HCT116 (cell line): ENCODE measurements around the gene PHF20. TPM values are rescaled to one million over a fixed set of nuclear protein-coding genes. Genes with fewer than 3 reads are reported as not detected.

Experiments
- ATAC-seq: fragments of 200-7000 bp; cut with Tn5 transposase; 2 replicates; pipeline ENCODE4 v1.9.1; 2020; ENCODE audit warnings: mild to moderate bottlenecking, moderate library complexity
- BruUV-seq: library from RNA; stranded (reverse); fragments of 400-500 nt; replicated peaks from 2 replicates; lab custom pipeline; 2021; lab: Mats Ljungman, UMichigan
- CTCF ChIA-PET: fragments of 300-600 bp; sonication (Branson Sonifier 250); formaldehyde crosslinking; loops from one replicate; lab custom pipeline; 2021; ENCODE audit warnings: antibody characterized with exemption; lab: Charles Lee
- POLR2A ChIA-PET: fragments of 300-600, 350-600 bp; sonication (Branson Sonifier 250); formaldehyde crosslinking; loops from one replicate; lab custom pipeline; 2021; ENCODE audit warnings: antibody characterized with exemption; lab: Charles Lee
- RAD21 ChIA-PET, 2 experiments: fragments of 300-600 bp; sonication (Branson Sonifier 250); formaldehyde crosslinking; loops; one replicate each; lab custom pipeline; 2023; ENCODE audit warnings: low total read pairs in 2 of 2; ENCODE audit not compliant: uncharacterized antibody in 2 of 2, unreplicated experiment in 2 of 2, low non-redundant PET in 1 of 2; lab: Charles Lee
- DNase-seq: peaks from one replicate; pipeline ENCODE4 v3.0.0-alpha.2; 2010; ENCODE audit warnings: low read depth, low spot score
- H2AFZ ChIP-seq: fragments of 200-600 bp; shearing (Covaris generic), sonication (generic); 2 replicates; pipeline ENCODE4 v1.6.1; 2017; ENCODE audit warnings: low read depth, mixed run types, mixed read lengths, antibody characterized with exemption, low read length; ENCODE audit not compliant: poor library complexity, severe bottlenecking
- H3K27ac ChIP-seq: 2 replicates; pipeline ENCODE4 v1.5.1; 2012; ENCODE audit warnings: low read depth, low read length
- H3K27me3 ChIP-seq: fragments of 200-600 bp; sonication (generic); 2 replicates; pipeline ENCODE4 v1.6.1; 2016; ENCODE audit warnings: mixed run types, low read length, mixed read lengths; ENCODE audit not compliant: insufficient read depth
- H3K36me3 ChIP-seq, 2 experiments: fragments of 200-500 bp in 1 of 2; fragments of 200-600 bp in 1 of 2; sonication (Bioruptor generic) in 1 of 2; sonication (generic) in 1 of 2; 2 replicates each; pipeline versions ENCODE4 v1.5.1 to v1.6.1; 2014 to 2016; ENCODE audit warnings: low read length in 2 of 2, inconsistent platforms in 1 of 2, mixed read lengths in 1 of 2, mixed run types in 1 of 2; ENCODE audit not compliant: insufficient read depth in 2 of 2, control insufficient read depth in 1 of 2
- H3K4me1 ChIP-seq, 2 experiments: fragments of 200-600 bp in 1 of 2; sonication (generic) in 1 of 2; 2 replicates each; pipeline versions ENCODE4 v1.5.1 to v1.6.1; 2012 to 2017; ENCODE audit warnings: low read length in 2 of 2, inconsistent platforms in 1 of 2, mild to moderate bottlenecking in 1 of 2, mixed read lengths in 1 of 2, mixed run types in 1 of 2, moderate library complexity in 1 of 2; ENCODE audit not compliant: insufficient read depth in 2 of 2, control insufficient read depth in 1 of 2
- H3K4me2 ChIP-seq: fragments of 200-600 bp; sonication (generic); 2 replicates; pipeline ENCODE4 v1.6.1; 2017; ENCODE audit warnings: mixed run types, low read length, mixed read lengths
- H3K4me3 ChIP-seq, 2 experiments: fragments of 200-600 bp in 1 of 2; sonication (generic) in 1 of 2; replicated peaks in 1 of 2; 2 replicates each; pipeline ENCODE4 v1.5.1; 2011 to 2016; ENCODE audit warnings: low read length in 2 of 2, control low read depth in 1 of 2, low read depth in 1 of 2, mild to moderate bottlenecking in 1 of 2, mixed read lengths in 1 of 2, mixed run types in 1 of 2
- H3K79me2 ChIP-seq: fragments of 200-600 bp; sonication (generic); 2 replicates; pipeline ENCODE4 v1.6.1; 2017; ENCODE audit warnings: mild to moderate bottlenecking, mixed run types, low read length, moderate library complexity, mixed read lengths; ENCODE audit not compliant: insufficient read depth
- H3K9ac ChIP-seq: fragments of 200-600 bp; sonication (generic); 2 replicates; pipeline ENCODE4 v1.6.1; 2016; ENCODE audit warnings: low read length, mixed read lengths
- H3K9me2 ChIP-seq: fragments of 200-600 bp; sonication (generic), shearing (Covaris generic); 2 replicates; pipeline ENCODE4 v1.6.1; 2017; ENCODE audit warnings: mixed run types, mild to moderate bottlenecking, moderate library complexity; ENCODE audit not compliant: insufficient read depth
- H3K9me3 ChIP-seq, 2 experiments: fragments of 200-500 bp in 1 of 2; fragments of 200-600 bp in 1 of 2; sonication (Bioruptor generic) in 1 of 2; sonication (generic) in 1 of 2; 2 replicates each; pipeline ENCODE4 v1.6.1; 2014 to 2017; ENCODE audit warnings: low read length in 2 of 2, mixed read lengths in 2 of 2, inconsistent platforms in 1 of 2, low read depth in 1 of 2, mild to moderate bottlenecking in 1 of 2, mixed run types in 1 of 2, moderate library complexity in 1 of 2; ENCODE audit not compliant: control insufficient read depth in 1 of 2, insufficient read depth in 1 of 2
- H4K20me1 ChIP-seq: fragments of 200-600 bp; sonication (generic), shearing (Covaris generic); 2 replicates; pipeline ENCODE4 v1.6.1; 2017; ENCODE audit warnings: mixed run types, mild to moderate bottlenecking, moderate library complexity; ENCODE audit not compliant: insufficient read depth
- CBX3 ChIP-seq: IDR thresholded peaks from 2 replicates; pipeline ENCODE4 v1.6.1; 2012; ENCODE audit warnings: low read depth
- CEBPB ChIP-seq: IDR thresholded peaks from 2 replicates; pipeline ENCODE4 v1.6.1; 2012; ENCODE audit warnings: low read depth
- CTCF ChIP-seq, 3 experiments: fragments of 200-600 bp in 1 of 3; sonication (generic) in 1 of 3; IDR thresholded peaks in 2 of 3; conservative IDR thresholded peaks in 1 of 3; 2 replicates each; pipeline ENCODE4 v1.5.1; 2012 to 2017; ENCODE audit warnings: low read depth in 2 of 3, low read length in 2 of 3, antibody characterized with exemption in 1 of 3, borderline replicate concordance in 1 of 3, control low read depth in 1 of 3, mild to moderate bottlenecking in 1 of 3, mixed read lengths in 1 of 3, mixed run types in 1 of 3, moderate library complexity in 1 of 3; ENCODE audit not compliant: insufficient read depth in 1 of 3
- ELF1 ChIP-seq: IDR thresholded peaks from 2 replicates; pipeline ENCODE4 v1.6.1; 2012; ENCODE audit warnings: low read depth, borderline replicate concordance
- EZH2 ChIP-seq: fragments of 200-600 bp; sonication (generic); IDR thresholded peaks from 2 replicates; pipeline ENCODE4 v1.6.1; 2017; ENCODE audit warnings: antibody characterized with exemption, mixed run types
- EZH2phosphoT487 ChIP-seq: fragments of 200-600 bp; IDR thresholded peaks from 2 replicates; pipeline ENCODE4 v1.6.1; 2018; ENCODE audit warnings: antibody characterized with exemption, borderline replicate concordance
- JUND ChIP-seq: IDR thresholded peaks from 2 replicates; pipeline ENCODE4 v1.6.1; 2012
- TCF7L2 ChIP-seq: IDR thresholded peaks from 2 replicates; pipeline ENCODE4 v1.7.0; 2011; ENCODE audit warnings: borderline replicate concordance, inconsistent platforms; ENCODE audit not compliant: insufficient read depth, insufficient read length; ENCODE audit errors: extremely low read depth
- YY1 ChIP-seq: IDR thresholded peaks from 2 replicates; pipeline ENCODE4 v1.6.1; 2011; ENCODE audit warnings: low read length, low read depth, moderate library complexity, mild to moderate bottlenecking; ENCODE audit not compliant: insufficient replicate concordance; ENCODE audit errors: extremely low read depth
- ZNF274 ChIP-seq: fragments of 200-500 bp; sonication (Bioruptor generic); IDR thresholded peaks from 2 replicates; pipeline ENCODE4 v1.6.1; 2014; ENCODE audit warnings: mild to moderate bottlenecking, low read depth, low read length, inconsistent platforms
- intact Hi-C: fragments of 100-400 bp; cut with micrococcal nuclease; formaldehyde crosslinking; loops from 2 replicates; pipeline ENCODE4 v1.10.0; 2022
- total RNA-seq: library from RNA; stranded (reverse); gene quantifications from one replicate; pipeline ENCODE4 v1.2.1, GENCODE V29; 2021; ENCODE audit not compliant: unreplicated experiment
- TF ChIP-seq, protein P1 (sequence below): IDR thresholded peaks from 2 replicates; pipeline ENCODE4 v1.6.1; 2012

The PHF20 gene
- total RNA-seq, 1 experiment from 2014 or later = 40.8 TPM

DNA sequence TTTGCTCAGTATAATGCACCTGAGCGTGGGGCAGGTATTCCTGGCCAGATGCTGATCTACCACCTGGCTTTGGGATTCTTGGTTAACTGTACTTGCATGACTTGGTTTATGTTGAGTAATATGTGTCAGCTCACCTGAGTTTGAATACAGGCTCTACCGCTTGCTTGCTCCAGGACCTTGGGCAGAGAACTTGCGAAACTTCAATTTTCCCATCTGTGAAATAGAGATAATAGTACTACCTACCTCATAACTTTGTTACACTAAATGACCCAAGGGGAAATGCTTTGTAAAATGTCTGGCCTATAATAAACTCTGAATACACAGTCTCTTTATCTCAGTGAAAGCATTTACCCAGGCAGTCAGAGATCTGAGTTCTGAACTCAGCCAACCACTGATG lies 130.7 kb downstream of the PHF20 start (continued):
- TF ChIP-seq CTCF (IDR thresholded peaks at IDR 0.05 in 2 of 3, conservative IDR thresholded peaks at IDR 0.05 in 1 of 3; ENCODE audit: borderline replicate concordance in 1 of 3, insufficient read depth in 1 of 3, low read depth in 2 of 3, low read length in 2 of 3) (no peak), EZH2 (no peak), TCF7L2 (no peak)
- TF ChIP-seq, protein P1, sequence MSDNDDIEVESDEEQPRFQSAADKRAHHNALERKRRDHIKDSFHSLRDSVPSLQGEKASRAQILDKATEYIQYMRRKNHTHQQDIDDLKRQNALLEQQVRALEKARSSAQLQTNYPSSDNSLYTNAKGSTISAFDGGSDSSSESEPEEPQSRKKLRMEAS = no peak
- TF ChIP-seq, all 23 proteins: peak for 0

DNA sequence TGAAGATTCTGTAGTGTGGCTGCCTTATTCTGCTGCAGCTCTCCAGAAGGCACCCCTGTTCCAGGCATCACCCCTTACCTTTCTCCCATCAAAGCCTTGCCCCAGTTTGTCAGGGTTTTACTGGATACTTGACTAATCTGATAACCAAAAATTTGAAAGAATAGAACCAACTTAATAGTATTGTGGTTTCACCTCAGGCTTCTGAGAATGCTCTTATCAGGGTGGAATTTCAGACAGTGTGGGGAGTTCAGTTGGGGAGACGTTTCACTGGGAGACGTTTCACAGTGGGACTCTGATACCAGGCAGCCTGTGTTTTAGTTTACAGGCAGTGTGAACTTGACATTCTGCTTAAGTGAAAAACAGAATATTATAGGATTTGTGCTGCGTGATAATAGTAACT lies 132.0 kb downstream of the PHF20 start:
- Histone ChIP-seq H3K4me3 (no peak overlapping the region), H4K20me1 (no peaks in the 10 kb centered on the region), H3K79me2 (no peaks in the 10 kb centered on the region), H3K27ac (no peak overlapping the region), H3K9ac (no peak overlapping the region), H3K36me3 (no peaks in the 10 kb centered on the region), H3K4me1 (peaks cover 0 to 17% of the 10 kb centered on the region in 2 experiments; a peak in 2 of 4 replicates), H3K27me3 (no peaks in the 10 kb centered on the region), H3K9me3 (no peaks in the 10 kb centered on the region), H2AFZ (no peak overlapping the region), H3K9me2 (no peaks in the 10 kb centered on the region), H3K4me2 (no peak overlapping the region)
- CTCF ChIA-PET = no interaction called here
- no TSS peak for BruUV-seq
- ATAC-seq (no peak), DNase-seq (no peak)
- TF ChIP-seq CTCF (IDR thresholded peaks at IDR 0.05 in 2 of 3, conservative IDR thresholded peaks at IDR 0.05 in 1 of 3; ENCODE audit: borderline replicate concordance in 1 of 3, insufficient read depth in 1 of 3, low read depth in 2 of 3, low read length in 2 of 3) (no peak), CEBPB (no peak), CBX3 (no peak), JUND (no peak), EZH2phosphoT487 (no peak), ZNF274 (no peak), YY1 (no peak), ELF1 (no peak)
- RAD21 ChIA-PET = no interaction called here
- intact Hi-C loops = no loop called here
- POLR2A ChIA-PET = no interaction called here
